ENCODE measurements around the gene RASGRF1. TPM values are rescaled to one million over a fixed set of nuclear protein-coding genes. Genes with fewer than 3 reads are reported as not detected.

Gene RASGRF1
- total RNA-seq, 1 donor from 2014 or later = not detected

- DNase-seq (no peak), ATAC-seq (no peak)
- intact Hi-C loops (cut with micrococcal nuclease) = no loop called here
Observed at GRCh38 chr15:79101866-79102581, 11.4 kb upstream of the RASGRF1 start.

- intact Hi-C loops (cut with micrococcal nuclease) = no loop called here
- ATAC-seq (no peak), DNase-seq (no peak)
Observed at GRCh38 chr15:79099692-79100091, 9.1 kb upstream of the RASGRF1 start.

- no peak for DNase-seq
- intact Hi-C loops (cut with micrococcal nuclease) = no loop called here
- ATAC-seq = no peak
Observed at GRCh38 chr15:79094611-79095021, 4.0 kb upstream of the RASGRF1 start.

GRCh38 chr15:79093352-79093935 is 2.9 kb upstream of the RASGRF1 start:
- ATAC-seq = no peak
- intact Hi-C loops (cut with micrococcal nuclease) = no loop called here
- no peak for DNase-seq

GRCh38 chr15:79092382-79092781 is 1.8 kb upstream of the RASGRF1 start:
- intact Hi-C loops (cut with micrococcal nuclease) = no loop called here
- DNase-seq = no peak
- no peak for ATAC-seq

- no peak for DNase-seq
- peak; percentile 34 for ATAC-seq
- intact Hi-C loops (cut with micrococcal nuclease) = no loop called here
Observed at GRCh38 chr15:79091204-79091867, 756 bp upstream of the RASGRF1 start.

- ATAC-seq = no peak
Observed at GRCh38 chr15:79089890-79090486, 592 bp downstream of the RASGRF1 start.

GRCh38 chr15:79089331-79089889 is 1.2 kb downstream of the RASGRF1 start:
- no peak for ATAC-seq
- no peak for DNase-seq
- intact Hi-C loops (cut with micrococcal nuclease) = no loop called here

More at GRCh38 chr15:79089890-79090486, 592 bp downstream of the RASGRF1 start:
- intact Hi-C loops (cut with micrococcal nuclease) = no loop called here
- DNase-seq = no peak

- no peak for DNase-seq
Observed at GRCh38 chr15:79088426-79089205, 2.0 kb downstream of the RASGRF1 start.

GRCh38 chr15:79086814-79087213 is 3.8 kb downstream of the RASGRF1 start:
- ATAC-seq (no peak), DNase-seq (no peak)
- intact Hi-C loops (cut with micrococcal nuclease) = no loop called here

More at GRCh38 chr15:79088426-79089205, 2.0 kb downstream of the RASGRF1 start:
- ATAC-seq = no peak
- intact Hi-C loops (cut with micrococcal nuclease) = no loop called here

- no peak for DNase-seq
- ATAC-seq = no peak
- intact Hi-C loops (cut with micrococcal nuclease) = no loop called here
Observed at GRCh38 chr15:79084308-79084968, 6.1 kb downstream of the RASGRF1 start.

- DNase-seq (no peak), ATAC-seq (peak; percentile 45)
- intact Hi-C loops (cut with micrococcal nuclease) = no loop called here
Observed at GRCh38 chr15:79083154-79083553, 7.4 kb downstream of the RASGRF1 start.

- ATAC-seq (no peak), DNase-seq (no peak)
- intact Hi-C loops (cut with micrococcal nuclease) = no loop called here
Observed at GRCh38 chr15:79082363-79083070, 8.1 kb downstream of the RASGRF1 start.

- intact Hi-C loops (cut with micrococcal nuclease) = no loop called here
- ATAC-seq (no peak), DNase-seq (no peak)
Observed at GRCh38 chr15:79078763-79079410, 11.7 kb downstream of the RASGRF1 start.

GRCh38 chr15:79078003-79078402 is 12.6 kb downstream of the RASGRF1 start:
- no peak for DNase-seq
- intact Hi-C loops (cut with micrococcal nuclease) = no loop called here
- no peak for ATAC-seq

- ATAC-seq (no peak), DNase-seq (no peak)
- intact Hi-C loops (cut with micrococcal nuclease) = no loop called here
Observed at GRCh38 chr15:79076661-79077060, 13.9 kb downstream of the RASGRF1 start.

- no peak for ATAC-seq
- DNase-seq = no peak
- intact Hi-C loops (cut with micrococcal nuclease) = no loop called here
Observed at GRCh38 chr15:79075256-79075655, 15.3 kb downstream of the RASGRF1 start.

All from left ventricle myocardium superior (tissue), 1 donor.